H1 (cell line): ENCODE results near the gene TCN2. TPM values are rescaled to one million over a fixed set of nuclear protein-coding genes. Genes with fewer than 3 reads are reported as not detected.

Source experiments
- CTCF ChIA-PET: fragments of 300-600 bp; sonication (Branson Sonifier 250); formaldehyde crosslinking; loops from one replicate; lab custom pipeline; 2021; ENCODE audit not compliant: partially characterized antibody; lab: Charles Lee
- POLR2A ChIA-PET: fragments of 300-600 bp; sonication (Branson Sonifier 250); formaldehyde crosslinking; loops from one replicate; lab custom pipeline; 2021; ENCODE audit warnings: inconsistent platforms; ENCODE audit not compliant: partially characterized antibody; lab: Charles Lee
- DNase-seq, 2 experiments: peaks; one replicate each; pipeline versions ENCODE4 v3.0.0 to v3.0.0-alpha.2; 2010 to 2022; ENCODE audit warnings: low spot score in 2 of 2, low read depth in 1 of 2, mixed read lengths in 1 of 2
- FAIRE-seq: peaks from 2 replicates; lab custom pipeline; 2011; peaks lifted over from hg19 to GRCh38; lab: Jason Lieb, UNC
- H2AFZ ChIP-seq: 2 replicates; pipeline ENCODE4 v1.8.1; 2012; ENCODE audit warnings: low read length, inconsistent platforms
- H2AK5ac ChIP-seq: 2 replicates; pipeline ENCODE4 v1.6.1; 2013; ENCODE audit warnings: low read depth, low read length
- H2BK120ac ChIP-seq: replicated peaks from 2 replicates; pipeline ENCODE3; 2013; ENCODE audit warnings: low read depth, low read length, inconsistent platforms
- H2BK12ac ChIP-seq: 2 replicates; pipeline ENCODE4 v1.6.1; 2013; ENCODE audit warnings: low read depth, low read length
- H2BK15ac ChIP-seq: 2 replicates; pipeline ENCODE4 v1.6.1; 2013; ENCODE audit warnings: low read length
- H2BK20ac ChIP-seq: 2 replicates; pipeline ENCODE4 v1.6.1; 2013; ENCODE audit warnings: low read length
- H2BK5ac ChIP-seq: 2 replicates; pipeline ENCODE4 v1.6.1; 2013; ENCODE audit warnings: low read depth, low read length
- H3K14ac ChIP-seq: 2 replicates; pipeline ENCODE4 v1.6.1; 2013; ENCODE audit warnings: inconsistent platforms; ENCODE audit not compliant: insufficient read length
- H3K18ac ChIP-seq: 2 replicates; pipeline ENCODE4 v1.6.1; 2013; ENCODE audit warnings: low read length; ENCODE audit errors: extremely low read depth
- H3K23ac ChIP-seq: 2 replicates; pipeline ENCODE4 v1.6.1; 2013; ENCODE audit warnings: inconsistent platforms; ENCODE audit not compliant: insufficient read length
- H3K23me2 ChIP-seq: 2 replicates; pipeline ENCODE4 v1.6.1; 2013; ENCODE audit warnings: low read depth, low read length
- H3K27ac ChIP-seq: 2 replicates; pipeline ENCODE4 v1.6.1; 2011; ENCODE audit warnings: low read depth, low read length, inconsistent platforms
- H3K27me3 ChIP-seq, 4 experiments: replicated peaks in 1 of 4; 1 replicate in 1 of 4; 2 replicates in 3 of 4; pipeline versions ENCODE4 v1.6.1 to v1.8.1; 2011 to 2013; ENCODE audit warnings: low read length in 3 of 4, mild to moderate bottlenecking in 3 of 4, inconsistent platforms in 2 of 4, mixed read lengths in 2 of 4, moderate library complexity in 1 of 4; ENCODE audit not compliant: control insufficient read depth in 3 of 4, insufficient read depth in 3 of 4; ENCODE audit errors: extremely low read depth in 1 of 4
- H3K36me3 ChIP-seq, 4 experiments: 2 replicates each; pipeline versions ENCODE4 v1.6.1 to v1.8.1; 2011 to 2013; ENCODE audit warnings: mild to moderate bottlenecking in 4 of 4, low read length in 3 of 4, moderate library complexity in 2 of 4, control low read depth in 1 of 4, inconsistent platforms in 1 of 4; ENCODE audit not compliant: insufficient read depth in 4 of 4, control insufficient read depth in 2 of 4
- H3K4ac ChIP-seq: replicated peaks from 2 replicates; pipeline ENCODE3; 2013; ENCODE audit warnings: low read length, low read depth, mixed read lengths, inconsistent platforms; ENCODE audit not compliant: insufficient read length
- H3K4me1 ChIP-seq, 4 experiments: replicated peaks in 1 of 4; 1 replicate in 1 of 4; 2 replicates in 3 of 4; pipeline versions ENCODE4 v1.6.1 to v1.8.1; 2011 to 2013; ENCODE audit warnings: low read length in 3 of 4, inconsistent platforms in 2 of 4, mixed read lengths in 1 of 4; ENCODE audit not compliant: insufficient read depth in 4 of 4, control insufficient read depth in 3 of 4
- H3K4me2 ChIP-seq, 2 experiments: 2 replicates each; pipeline versions ENCODE4 v1.6.1 to v1.8.1; 2011 to 2013; ENCODE audit warnings: low read depth in 2 of 2, low read length in 2 of 2, control low read depth in 1 of 2, inconsistent platforms in 1 of 2, mild to moderate bottlenecking in 1 of 2; ENCODE audit not compliant: insufficient read depth in 1 of 2
- H3K4me3 ChIP-seq, 4 experiments: fragments of 200-600, 300-600 bp in 1 of 4; sonication (generic), shearing (Covaris generic), sonication (Bioruptor Twin) in 1 of 4; 2 replicates each; pipeline versions ENCODE4 v1.5.1 to v1.8.1; 2011 to 2016; ENCODE audit warnings: low read length in 4 of 4, low read depth in 3 of 4, control low read depth in 2 of 4, inconsistent platforms in 2 of 4, mild to moderate bottlenecking in 2 of 4, mixed read lengths in 1 of 4, moderate library complexity in 1 of 4; ENCODE audit not compliant: insufficient read depth in 2 of 4; ENCODE audit errors: extremely low read depth in 1 of 4
- H3K56ac ChIP-seq: replicated peaks from 2 replicates; pipeline ENCODE3; 2013; ENCODE audit warnings: low read depth, mild to moderate bottlenecking, mixed read lengths, low read length, inconsistent platforms; ENCODE audit not compliant: insufficient read length
- H3K79me1 ChIP-seq: 2 replicates; pipeline ENCODE4 v1.6.1; 2013; ENCODE audit warnings: low read depth, low read length, control low read depth
- H3K79me2 ChIP-seq, 2 experiments: 2 replicates each; pipeline versions ENCODE4 v1.6.1 to v1.8.1; 2012 to 2013; ENCODE audit warnings: low read length in 2 of 2, mild to moderate bottlenecking in 2 of 2, inconsistent platforms in 1 of 2; ENCODE audit not compliant: insufficient read depth in 2 of 2, control insufficient read depth in 1 of 2
- H3K9ac ChIP-seq, 4 experiments: replicated peaks in 1 of 4; 1 replicate in 1 of 4; 2 replicates in 3 of 4; pipeline versions ENCODE4 v1.6.1 to v1.8.1; 2011 to 2013; ENCODE audit warnings: low read depth in 3 of 4, low read length in 3 of 4, control low read depth in 2 of 4, mild to moderate bottlenecking in 2 of 4, moderate library complexity in 2 of 4, inconsistent platforms in 1 of 4; ENCODE audit errors: extremely low read depth in 1 of 4
- H3K9me3 ChIP-seq, 2 experiments: 2 replicates each; pipeline versions ENCODE4 v1.6.1 to v1.8.1; 2012 to 2013; ENCODE audit warnings: mild to moderate bottlenecking in 2 of 2, moderate library complexity in 2 of 2, control low read depth in 1 of 2, inconsistent platforms in 1 of 2, low read depth in 1 of 2, low read length in 1 of 2, mixed read lengths in 1 of 2; ENCODE audit not compliant: insufficient read depth in 2 of 2
- H4K20me1 ChIP-seq, 2 experiments: replicated peaks in 1 of 2; 2 replicates each; pipeline versions ENCODE3 to v1.8.1; 2011 to 2013; ENCODE audit warnings: inconsistent platforms in 2 of 2, low read length in 2 of 2, mild to moderate bottlenecking in 1 of 2; ENCODE audit not compliant: insufficient read depth in 2 of 2, control insufficient read depth in 1 of 2
- H4K5ac ChIP-seq: 2 replicates; pipeline ENCODE4 v1.6.1; 2013; ENCODE audit warnings: low read length, low read depth, mixed read lengths, inconsistent platforms; ENCODE audit not compliant: insufficient read length
- H4K8ac ChIP-seq: 2 replicates; pipeline ENCODE4 v1.8.0; 2013; ENCODE audit warnings: mild to moderate bottlenecking, moderate library complexity, low read length, inconsistent platforms; ENCODE audit not compliant: insufficient read depth; ENCODE audit errors: extremely low read depth
- H4K91ac ChIP-seq: replicated peaks from 2 replicates; pipeline ENCODE3; 2013; ENCODE audit warnings: low read length, mixed read lengths, inconsistent platforms; ENCODE audit not compliant: insufficient read length
- CHD1 ChIP-seq: IDR thresholded peaks from 2 replicates; pipeline ENCODE4 v1.6.1; 2012; ENCODE audit warnings: low read depth, low read length, improper control_type of control experiment
- CTBP2 ChIP-seq: IDR thresholded peaks from 2 replicates; pipeline ENCODE4 v1.7.0; 2011; ENCODE audit warnings: borderline replicate concordance, mild to moderate bottlenecking, moderate library complexity, mixed read lengths, low read length; ENCODE audit not compliant: insufficient read depth, insufficient read length
- GABPA ChIP-seq: IDR thresholded peaks from 2 replicates; pipeline ENCODE4 v1.6.1; 2011; ENCODE audit warnings: mild to moderate bottlenecking, low read length, moderate library complexity, borderline replicate concordance; ENCODE audit not compliant: insufficient read depth
- JUND ChIP-seq: IDR thresholded peaks from 2 replicates; pipeline ENCODE4 v1.6.1; 2011; ENCODE audit warnings: mild to moderate bottlenecking, improper control_type of control experiment, low read length
- POLR2A ChIP-seq, 2 experiments: IDR thresholded peaks; 1 replicate in 1 of 2; 2 replicates in 1 of 2; pipeline ENCODE4 v1.6.1; 2011; ENCODE audit warnings: low read depth in 2 of 2, low read length in 2 of 2, mild to moderate bottlenecking in 2 of 2; ENCODE audit errors: control extremely low read depth in 1 of 2
- SAP30 ChIP-seq: fragments of 300-600 bp; sonication (generic); IDR thresholded peaks from 2 replicates; pipeline ENCODE4 v1.7.1; 2012; ENCODE audit warnings: low read length, moderate library complexity, mild to moderate bottlenecking, inconsistent platforms; ENCODE audit not compliant: insufficient read depth, insufficient replicate concordance
- SIRT6 ChIP-seq: IDR thresholded peaks from one replicate; pipeline ENCODE4 v1.7.1; 2012; ENCODE audit warnings: low read length, inconsistent platforms
- SP4 ChIP-seq: IDR thresholded peaks from 2 replicates; pipeline ENCODE4 v1.6.1; 2012; ENCODE audit warnings: low read length, inconsistent platforms
- SRF ChIP-seq: IDR thresholded peaks from 2 replicates; pipeline ENCODE4 v1.6.1; 2011; ENCODE audit warnings: mild to moderate bottlenecking, low read depth, low read length, moderate library complexity
- WGBS, 2 experiments: shearing (Covaris generic) in 1 of 2; methylation state at CpG; one replicate each; pipeline versions ENCODE4 v1.1.6 to v1.1.7; 2013 to 2015; ENCODE audit warnings: low lambda C conversion rate in 2 of 2, mixed read lengths in 2 of 2, inconsistent platforms in 1 of 2, low coverage in 1 of 2, missing lambda C conversion rate in 1 of 2; ENCODE audit not compliant: insufficient replicate concordance in 2 of 2, insufficient coverage in 1 of 2, insufficient read length in 1 of 2; ENCODE audit errors: extremely low coverage in 1 of 2, missing lambda C conversion rate in 1 of 2; 5-methylcytosine and 5-hydroxymethylcytosine counted together
- polyA plus RNA-seq, 7 experiments: library from polyadenylated mRNA; depleted of rRNA in 3 of 7; stranded (reverse) in 5 of 7; unstranded in 2 of 7; fragments of >200 nt in 5 of 7; fragments of 200-250 nt in 2 of 7; gene quantifications; 1 replicate in 5 of 7; 2 replicates in 1 of 7; 4 replicates in 1 of 7; pipeline versions ENCODE4 v1.2.1 to v1.2.3, GENCODE V29; 2011 to 2013; ENCODE audit warnings: missing spikeins in 2 of 7, mixed read lengths in 2 of 7
- total RNA-seq: library from RNA; stranded (reverse); fragmentation: NEBNext Ultra II Directional; extraction: Animal tissue kit (Norgen Biotek cat#: 25700); gene quantifications from 2 replicates; pipeline ENCODE4 v1.2.1, GENCODE V29; 2021
- TF ChIP-seq, protein P1 (sequence below): IDR thresholded peaks from 2 replicates; pipeline ENCODE4 v1.6.1; 2012; ENCODE audit warnings: low read length, inconsistent platforms
- TF ChIP-seq, protein P2 (sequence below): IDR thresholded peaks from 2 replicates; pipeline ENCODE4 v1.6.1; 2012; ENCODE audit warnings: inconsistent platforms

Gene TCN2
- total and polyA plus RNA-seq, 2 of the 8 experiments (the other 6 are each of a cell fraction or from before 2014, with no cell fraction given) = 30.0 to 87.8 TPM

DNA sequence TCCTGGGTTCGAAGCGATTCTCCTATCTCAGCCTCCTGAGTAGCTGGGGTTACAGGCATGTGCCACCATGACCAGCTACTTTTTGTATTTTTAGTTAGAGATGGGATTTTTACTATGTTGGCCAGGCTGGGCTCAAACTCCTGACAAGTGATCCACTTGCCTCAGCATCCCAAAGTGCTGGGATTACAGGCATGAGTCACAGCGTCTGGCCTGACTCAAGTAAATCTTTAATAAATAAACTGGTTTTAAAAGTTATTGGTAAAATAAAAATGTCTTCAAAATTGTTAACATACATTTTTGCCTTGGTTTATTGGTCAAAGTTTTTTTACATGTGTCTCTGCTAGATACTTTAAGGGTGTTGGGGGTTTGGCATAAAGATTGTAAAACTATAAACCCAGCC is 8.0 kb upstream of the TCN2 start:
- no peaks in the 10 kb centered on the region for H3K4me1 ChIP-seq
- H3K23me2 ChIP-seq = no peaks in the 10 kb centered on the region
- no peak overlapping the region for H3K23ac ChIP-seq
- H3K27me3 ChIP-seq = no peaks in the 10 kb centered on the region; a peak in 2 of 7 replicates
- no peak overlapping the region for H2AK5ac ChIP-seq
- H4K8ac ChIP-seq = no peak overlapping the region
- DNase-seq = no peak
- H4K91ac ChIP-seq = no peak overlapping the region
- no peaks in the 10 kb centered on the region for H3K79me1 ChIP-seq
- no peak overlapping the region for H3K4ac ChIP-seq
- WGBS, 2 experiments = 90% methylated on average over 3 of the region's 3 CpGs; no CpG with 5 or more reads in 1 of the 2 experiments
- H2BK120ac ChIP-seq = no peak overlapping the region
- peaks cover 0 to 2% of the 10 kb centered on the region in 2 experiments for H4K20me1 ChIP-seq
- no peak overlapping the region for H3K27ac ChIP-seq
- no peak overlapping the region for H3K4me3 ChIP-seq
- H4K5ac ChIP-seq = no peak overlapping the region
- H2BK20ac ChIP-seq = no peak overlapping the region
- no peak overlapping the region for H3K14ac ChIP-seq
- H2BK12ac ChIP-seq = no peak overlapping the region
- no peak overlapping the region for H3K56ac ChIP-seq
- H3K79me2 ChIP-seq = no peaks in the 10 kb centered on the region
- FAIRE-seq = no peak
- H3K9me3 ChIP-seq = no peaks in the 10 kb centered on the region
- H2BK15ac ChIP-seq = no peak overlapping the region
- ChIA-PET POLR2A (interaction anchor here (1.3 to 1.5 kb wide), 2 partner anchors 8 to 12 kb away, joined by 4 to 5 read pairs; partner anchors contain the start of gene TCN2), CTCF (interaction anchor here (0.7 to 5.8 kb wide), 5 partner anchors 8 to 156 kb away, joined by 3 to 40 read pairs (median 3); no protein-coding TSS in a partner anchor)
- no peaks in the 10 kb centered on the region for H3K36me3 ChIP-seq
- no peak overlapping the region for H3K9ac ChIP-seq
- H2AFZ ChIP-seq = no peak overlapping the region
- H3K18ac ChIP-seq = no peak overlapping the region
- H3K4me2 ChIP-seq = no peak overlapping the region
- no peak overlapping the region for H2BK5ac ChIP-seq
- TF ChIP-seq SIRT6 = no peak
- TF ChIP-seq CHD1 = no peak
- TF ChIP-seq SAP30 = no peak
- TF ChIP-seq, protein P1, sequence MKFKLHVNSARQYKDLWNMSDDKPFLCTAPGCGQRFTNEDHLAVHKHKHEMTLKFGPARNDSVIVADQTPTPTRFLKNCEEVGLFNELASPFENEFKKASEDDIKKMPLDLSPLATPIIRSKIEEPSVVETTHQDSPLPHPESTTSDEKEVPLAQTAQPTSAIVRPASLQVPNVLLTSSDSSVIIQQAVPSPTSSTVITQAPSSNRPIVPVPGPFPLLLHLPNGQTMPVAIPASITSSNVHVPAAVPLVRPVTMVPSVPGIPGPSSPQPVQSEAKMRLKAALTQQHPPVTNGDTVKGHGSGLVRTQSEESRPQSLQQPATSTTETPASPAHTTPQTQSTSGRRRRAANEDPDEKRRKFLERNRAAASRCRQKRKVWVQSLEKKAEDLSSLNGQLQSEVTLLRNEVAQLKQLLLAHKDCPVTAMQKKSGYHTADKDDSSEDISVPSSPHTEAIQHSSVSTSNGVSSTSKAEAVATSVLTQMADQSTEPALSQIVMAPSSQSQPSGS = no peak
- TF ChIP-seq JUND = no peak
- no peak for TF ChIP-seq POLR2A (IDR thresholded peaks at IDR 0.05; ENCODE audit: control extremely low read depth in 1 of 2, low read depth in 2 of 2, low read length in 2 of 2)
- no peak for TF ChIP-seq CTBP2
- TF ChIP-seq GABPA = no peak
- TF ChIP-seq SP4 = no peak
- no peak for TF ChIP-seq SRF
- TF ChIP-seq, protein P2, sequence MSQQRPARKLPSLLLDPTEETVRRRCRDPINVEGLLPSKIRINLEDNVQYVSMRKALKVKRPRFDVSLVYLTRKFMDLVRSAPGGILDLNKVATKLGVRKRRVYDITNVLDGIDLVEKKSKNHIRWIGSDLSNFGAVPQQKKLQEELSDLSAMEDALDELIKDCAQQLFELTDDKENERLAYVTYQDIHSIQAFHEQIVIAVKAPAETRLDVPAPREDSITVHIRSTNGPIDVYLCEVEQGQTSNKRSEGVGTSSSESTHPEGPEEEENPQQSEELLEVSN = no peak
